Keratinocyte (primary cell): Measurements from ENCODE around the gene FGF21. TPM values are rescaled to one million over a fixed set of nuclear protein-coding genes. Genes with fewer than 3 reads are reported as not detected.

ENCODE experiments used
- DNase-seq: peaks from one replicate; pipeline ENCODE4 v3.0.0-alpha.2; 2011; ENCODE audit warnings: low read depth, missing footprints, low spot score
- FAIRE-seq: peaks from 2 replicates; lab custom pipeline; 2011; peaks lifted over from hg19 to GRCh38; lab: Jason Lieb, UNC
- H2AFZ ChIP-seq: 2 replicates; pipeline ENCODE4 v1.6.0; 2012; ENCODE audit warnings: low read length, control low read depth, inconsistent platforms; ENCODE audit not compliant: control insufficient read depth
- H3K27ac ChIP-seq: 2 replicates; pipeline ENCODE4 v1.5.1; 2011; ENCODE audit warnings: low read length; ENCODE audit not compliant: control insufficient read depth, insufficient read depth
- H3K27me3 ChIP-seq: 3 replicates; pipeline ENCODE4 v1.6.0; 2011; ENCODE audit warnings: low read length; ENCODE audit not compliant: control insufficient read depth, insufficient read depth; ENCODE audit errors: extremely low read depth
- H3K36me3 ChIP-seq, 2 experiments: 2 replicates in 1 of 2; 3 replicates in 1 of 2; pipeline ENCODE4 v1.5.1; 2011; ENCODE audit warnings: low read length in 2 of 2, mild to moderate bottlenecking in 1 of 2; ENCODE audit not compliant: control insufficient read depth in 2 of 2, insufficient read depth in 2 of 2; ENCODE audit errors: extremely low read depth in 1 of 2
- H3K4me1 ChIP-seq: 3 replicates; pipeline ENCODE4 v1.5.1; 2011; ENCODE audit warnings: low read length; ENCODE audit not compliant: control insufficient read depth, insufficient read depth; ENCODE audit errors: extremely low read depth
- H3K4me2 ChIP-seq: 3 replicates; pipeline ENCODE4 v1.6.0; 2011; ENCODE audit warnings: low read depth, low read length; ENCODE audit not compliant: control insufficient read depth, insufficient read depth; ENCODE audit errors: extremely low read depth
- H3K4me3 ChIP-seq, 3 experiments: fragments of 200-600 bp in 1 of 3; sonication (generic) in 1 of 3; 2 replicates in 2 of 3; 3 replicates in 1 of 3; pipeline ENCODE4 v1.5.1; 2011 to 2016; ENCODE audit warnings: low read length in 3 of 3, mild to moderate bottlenecking in 3 of 3, control low read depth in 2 of 3, inconsistent platforms in 1 of 3, low read depth in 1 of 3, mixed read lengths in 1 of 3, mixed run types in 1 of 3, moderate library complexity in 1 of 3; ENCODE audit not compliant: control insufficient read depth in 2 of 3, insufficient read depth in 2 of 3; ENCODE audit errors: extremely low read depth in 1 of 3
- H3K79me2 ChIP-seq: 2 replicates; pipeline ENCODE4 v1.6.0; 2012; ENCODE audit warnings: low read length; ENCODE audit not compliant: control insufficient read depth, insufficient read depth
- H3K9ac ChIP-seq: 3 replicates; pipeline ENCODE4 v1.6.0; 2011; ENCODE audit warnings: low read length; ENCODE audit not compliant: control insufficient read depth, insufficient read depth; ENCODE audit errors: extremely low read depth
- H3K9me1 ChIP-seq: 3 replicates; pipeline ENCODE4 v1.6.0; 2011; ENCODE audit warnings: low read length; ENCODE audit not compliant: control insufficient read depth, insufficient read depth; ENCODE audit errors: extremely low read depth
- H3K9me3 ChIP-seq: 2 replicates; pipeline ENCODE4 v1.5.1; 2012; ENCODE audit warnings: low read depth, low read length; ENCODE audit not compliant: control insufficient read depth
- H4K20me1 ChIP-seq: 3 replicates; pipeline ENCODE4 v1.6.0; 2011; ENCODE audit warnings: low read length; ENCODE audit not compliant: control insufficient read depth, insufficient read depth; ENCODE audit errors: extremely low read depth
- EZH2 ChIP-seq: IDR thresholded peaks from one replicate; pipeline ENCODE4 v1.6.1; 2012; ENCODE audit warnings: inconsistent platforms, mild to moderate bottlenecking, low read length, moderate library complexity
- dilution Hi-C: fragments of 300-500 bp; cut with MboI; formaldehyde crosslinking; loops from one replicate; pipeline ENCODE4 v1.7.0; 2020; ENCODE audit warnings: low sequenced_read_pairs; ENCODE audit not compliant: extremely low pct_ligation_motif_present
- polyA plus RNA-seq, 5 experiments: library from polyadenylated mRNA; depleted of rRNA in 3 of 5; stranded (reverse) in 3 of 5; stranded (forward) in 1 of 5; unstranded in 1 of 5; fragments of >200 nt; gene quantifications; 1 replicate in 1 of 5; 2 replicates in 3 of 5; 3 replicates in 1 of 5; pipeline versions ENCODE4 v1.2.1 to v1.2.3, GENCODE V29; 2011 to 2012; ENCODE audit warnings: missing spikeins in 2 of 5, low read depth in 1 of 5, low replicate concordance in 1 of 5
- TF ChIP-seq, protein P1 (sequence below), 3 experiments: IDR thresholded peaks in 1 of 3; conservative IDR thresholded peaks in 1 of 3; optimal IDR thresholded peaks in 1 of 3; 2 replicates in 2 of 3; 3 replicates in 1 of 3; pipeline versions ENCODE3 to v1.5.1; 2011; ENCODE audit warnings: low read length in 3 of 3, mild to moderate bottlenecking in 3 of 3, moderate library complexity in 2 of 3, control low read depth in 1 of 3, inconsistent platforms in 1 of 3; ENCODE audit not compliant: insufficient read depth in 2 of 3; ENCODE audit errors: extremely low read depth in 1 of 3

Gene FGF21
- polyA plus RNA-seq, 1 donor (not counting 4 experiments of a cell fraction or from before 2014, with no cell fraction given): not detected

DNA sequence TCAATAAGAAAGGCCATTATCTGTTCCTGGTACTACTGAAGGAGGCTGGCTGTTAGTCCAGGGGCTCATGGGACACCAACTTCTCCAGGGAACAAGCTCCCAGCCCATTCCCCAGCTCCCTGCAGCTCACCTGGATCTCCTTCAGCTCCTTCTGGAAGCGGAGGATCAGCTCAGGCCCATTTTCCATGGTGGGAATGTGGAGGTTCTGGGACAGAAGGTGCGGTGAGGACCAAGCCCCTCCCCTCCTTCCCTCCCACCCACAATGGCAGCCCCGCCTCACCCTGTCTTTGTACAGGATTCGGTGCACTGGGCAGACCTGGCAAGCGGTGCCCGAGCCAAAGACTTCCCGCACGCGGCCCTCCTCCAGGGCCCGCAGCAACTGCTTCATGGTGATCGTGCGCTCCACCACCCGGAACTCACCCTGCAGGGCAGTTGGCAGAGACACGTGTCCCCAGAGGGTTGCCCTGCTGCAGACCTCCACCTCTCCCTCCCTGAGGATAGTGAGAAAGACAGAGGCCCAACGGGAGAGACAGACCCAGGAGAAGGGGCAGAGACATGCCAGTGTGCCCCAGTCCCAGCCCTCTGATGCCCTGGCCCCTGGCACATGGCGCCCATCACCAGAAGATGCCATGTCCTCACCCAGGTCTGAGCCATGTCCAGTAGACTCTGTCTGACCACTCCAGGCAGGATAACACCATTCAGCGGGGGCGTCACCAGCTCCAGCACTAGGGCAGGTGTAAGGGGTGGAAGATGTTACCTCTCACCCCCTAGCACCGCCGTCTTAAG, 41.2 kb downstream of the FGF21 start:
- H3K36me3 ChIP-seq: no peaks in the 10 kb centered on the region
- no peaks in the 10 kb centered on the region for H3K27me3 ChIP-seq
- FAIRE-seq: no peak
- H3K4me2 ChIP-seq: no peak overlapping the region
- no peak overlapping the region for H3K9ac ChIP-seq
- no peak overlapping the region for H3K4me3 ChIP-seq
- H3K79me2 ChIP-seq: no peaks in the 10 kb centered on the region
- TF ChIP-seq, protein P1, sequence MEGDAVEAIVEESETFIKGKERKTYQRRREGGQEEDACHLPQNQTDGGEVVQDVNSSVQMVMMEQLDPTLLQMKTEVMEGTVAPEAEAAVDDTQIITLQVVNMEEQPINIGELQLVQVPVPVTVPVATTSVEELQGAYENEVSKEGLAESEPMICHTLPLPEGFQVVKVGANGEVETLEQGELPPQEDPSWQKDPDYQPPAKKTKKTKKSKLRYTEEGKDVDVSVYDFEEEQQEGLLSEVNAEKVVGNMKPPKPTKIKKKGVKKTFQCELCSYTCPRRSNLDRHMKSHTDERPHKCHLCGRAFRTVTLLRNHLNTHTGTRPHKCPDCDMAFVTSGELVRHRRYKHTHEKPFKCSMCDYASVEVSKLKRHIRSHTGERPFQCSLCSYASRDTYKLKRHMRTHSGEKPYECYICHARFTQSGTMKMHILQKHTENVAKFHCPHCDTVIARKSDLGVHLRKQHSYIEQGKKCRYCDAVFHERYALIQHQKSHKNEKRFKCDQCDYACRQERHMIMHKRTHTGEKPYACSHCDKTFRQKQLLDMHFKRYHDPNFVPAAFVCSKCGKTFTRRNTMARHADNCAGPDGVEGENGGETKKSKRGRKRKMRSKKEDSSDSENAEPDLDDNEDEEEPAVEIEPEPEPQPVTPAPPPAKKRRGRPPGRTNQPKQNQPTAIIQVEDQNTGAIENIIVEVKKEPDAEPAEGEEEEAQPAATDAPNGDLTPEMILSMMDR (optimal IDR thresholded peaks at IDR 0.05 in 1 of 3, IDR thresholded peaks at IDR 0.05 in 1 of 3, conservative IDR thresholded peaks at IDR 0.05 in 1 of 3; ENCODE audit: extremely low read depth in 1 of 3, insufficient read depth in 2 of 3, low read length in 3 of 3): no peak
- no peak for TF ChIP-seq EZH2
- H4K20me1 ChIP-seq: no peaks in the 10 kb centered on the region
- no peak for DNase-seq
- no peaks in the 10 kb centered on the region for H3K9me3 ChIP-seq
- H3K27ac ChIP-seq: no peak overlapping the region
- H2AFZ ChIP-seq: no peak overlapping the region
- H3K9me1 ChIP-seq: no peaks in the 10 kb centered on the region
- dilution Hi-C loops: loop anchor here (5.0 kb wide), 1 partner anchor 56 kb away; no protein-coding TSS in a partner anchor
- peaks cover 15% of the 10 kb centered on the region for H3K4me1 ChIP-seq

DNA sequence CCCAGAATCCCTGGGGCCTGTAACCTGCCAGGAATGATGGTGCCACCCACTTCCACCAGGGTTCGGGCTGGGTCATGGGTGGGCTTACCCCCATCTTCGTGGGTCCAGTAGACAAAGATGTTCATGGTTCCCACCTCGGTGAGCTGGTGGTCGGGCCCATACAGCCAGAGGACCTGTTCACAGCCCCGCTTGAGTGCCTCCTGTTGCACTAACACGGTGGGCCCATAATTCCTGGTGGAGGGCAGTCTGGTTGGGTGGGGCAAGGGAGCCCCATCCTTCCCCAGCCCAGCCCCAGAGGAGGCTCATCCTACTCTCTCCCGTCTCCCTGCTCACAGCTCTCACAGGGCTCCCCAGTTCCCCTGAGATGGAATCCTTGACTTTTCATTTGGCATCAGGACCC, 41.8 kb downstream of the FGF21 start:
- TF ChIP-seq EZH2: no peak
- TF ChIP-seq, protein P1 (optimal IDR thresholded peaks at IDR 0.05 in 1 of 3, IDR thresholded peaks at IDR 0.05 in 1 of 3, conservative IDR thresholded peaks at IDR 0.05 in 1 of 3; ENCODE audit: extremely low read depth in 1 of 3, insufficient read depth in 2 of 3, low read length in 3 of 3): no peak
- dilution Hi-C loops: loop anchor here (5.0 kb wide), 1 partner anchor 55 kb away; no protein-coding TSS in a partner anchor
- no peak for DNase-seq
- Histone ChIP-seq H3K9me1 (no peaks in the 10 kb centered on the region), H4K20me1 (no peaks in the 10 kb centered on the region), H3K27ac (no peak overlapping the region), H3K4me1 (peaks cover 15% of the 10 kb centered on the region), H3K4me3 (no peak overlapping the region), H3K27me3 (no peaks in the 10 kb centered on the region), H2AFZ (no peak overlapping the region), H3K79me2 (no peaks in the 10 kb centered on the region), H3K9ac (no peak overlapping the region), H3K4me2 (no peak overlapping the region), H3K9me3 (no peaks in the 10 kb centered on the region), H3K36me3 (no peaks in the 10 kb centered on the region)
- FAIRE-seq: no peak
